Iris pigment epithelial cell (primary cell): Measurements from ENCODE around the gene NES.

Experiments used
- DNase-seq: peaks from one replicate; pipeline ENCODE4 v3.0.0-alpha.2; 2011; ENCODE audit warnings: low read depth

NES gene

GRCh38 chr1:156681196-156681960, 4.2 kb upstream of the NES start:
- no peak for DNase-seq

GRCh38 chr1:156680056-156680455, 2.8 kb upstream of the NES start:
- DNase-seq, result no peak

DNA sequence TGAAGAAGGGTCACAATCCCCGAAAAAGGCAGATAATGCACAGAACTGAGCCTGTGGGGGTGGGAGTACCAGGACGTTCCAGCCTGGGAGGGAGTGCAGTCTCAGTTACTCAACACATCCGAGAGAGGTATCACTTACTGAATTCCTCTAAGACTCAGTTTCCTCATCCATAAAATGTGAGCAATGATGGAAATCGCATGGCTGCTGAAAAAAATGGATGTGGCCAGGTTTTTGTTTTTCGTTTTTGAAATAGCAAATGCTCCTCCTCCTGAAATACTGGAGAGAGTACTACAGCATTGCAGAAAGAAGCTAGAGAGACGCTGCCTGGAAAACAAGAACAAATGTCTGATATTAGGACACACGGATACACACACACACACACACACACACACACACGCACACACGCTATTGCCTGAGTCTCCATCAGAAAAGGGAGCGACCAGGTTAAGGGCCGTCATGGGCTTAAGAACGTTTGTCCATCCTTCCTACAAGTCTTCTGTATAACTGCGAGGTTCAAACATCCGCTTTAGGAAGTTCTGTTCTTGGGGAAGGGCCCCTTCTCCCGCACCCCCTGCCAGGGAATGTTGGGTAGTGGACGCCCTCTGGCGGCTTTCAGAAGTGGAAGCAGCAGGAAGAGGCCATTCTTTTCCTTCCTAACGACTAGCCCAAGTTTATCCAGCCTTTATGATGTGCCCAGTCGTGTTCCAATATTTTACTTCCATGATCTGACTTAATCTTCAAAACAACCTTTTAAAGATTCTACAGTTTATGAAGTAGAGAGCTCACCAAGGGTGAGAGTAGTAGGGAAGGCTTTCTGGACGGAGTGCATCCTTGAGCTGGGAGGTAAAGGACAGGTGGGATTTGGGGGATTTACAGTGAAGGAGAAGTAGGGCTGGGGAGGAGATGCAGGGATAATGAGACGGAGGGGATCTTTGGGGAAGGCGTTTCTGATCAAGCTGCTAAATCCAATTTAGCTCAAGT, 699 bp upstream of the NES start:
- DNase-seq, result peak; percentile 80

DNA sequence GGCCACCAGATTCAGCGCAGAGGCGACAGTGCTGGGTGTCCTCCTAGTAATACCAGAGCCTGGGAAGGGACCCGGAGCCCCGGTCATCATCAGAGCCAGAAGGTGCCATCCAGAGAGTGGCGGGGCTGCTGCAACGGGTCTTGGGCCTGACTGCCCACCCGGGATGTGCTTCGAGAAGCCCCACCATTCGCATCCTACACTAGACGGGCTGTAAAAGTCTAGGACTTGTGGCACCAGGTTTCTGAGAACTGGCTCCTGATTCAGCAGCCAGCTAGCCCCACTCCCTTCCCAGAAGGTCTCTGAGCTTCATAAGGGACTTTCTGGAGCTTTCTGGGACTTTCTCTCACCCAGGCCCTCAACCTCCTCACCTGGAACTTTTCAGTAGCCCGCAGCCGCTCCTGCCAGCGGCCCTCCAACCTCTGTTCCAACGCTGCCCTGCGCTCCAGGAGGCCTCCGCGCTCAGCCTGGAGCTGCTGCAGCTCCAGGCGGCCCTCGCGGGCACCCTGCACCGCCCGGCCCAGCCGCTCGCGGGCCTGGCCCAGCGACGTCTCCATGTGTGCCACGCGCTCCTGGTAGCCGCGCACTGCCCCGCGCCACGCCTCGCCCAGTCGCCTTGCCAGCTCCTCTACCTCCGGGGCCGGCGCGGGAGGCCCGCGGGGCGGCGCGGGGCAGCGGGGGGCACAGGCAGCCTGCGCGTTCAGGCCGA, 940 bp downstream of the NES start:
- peak; percentile 45 for DNase-seq

DNA sequence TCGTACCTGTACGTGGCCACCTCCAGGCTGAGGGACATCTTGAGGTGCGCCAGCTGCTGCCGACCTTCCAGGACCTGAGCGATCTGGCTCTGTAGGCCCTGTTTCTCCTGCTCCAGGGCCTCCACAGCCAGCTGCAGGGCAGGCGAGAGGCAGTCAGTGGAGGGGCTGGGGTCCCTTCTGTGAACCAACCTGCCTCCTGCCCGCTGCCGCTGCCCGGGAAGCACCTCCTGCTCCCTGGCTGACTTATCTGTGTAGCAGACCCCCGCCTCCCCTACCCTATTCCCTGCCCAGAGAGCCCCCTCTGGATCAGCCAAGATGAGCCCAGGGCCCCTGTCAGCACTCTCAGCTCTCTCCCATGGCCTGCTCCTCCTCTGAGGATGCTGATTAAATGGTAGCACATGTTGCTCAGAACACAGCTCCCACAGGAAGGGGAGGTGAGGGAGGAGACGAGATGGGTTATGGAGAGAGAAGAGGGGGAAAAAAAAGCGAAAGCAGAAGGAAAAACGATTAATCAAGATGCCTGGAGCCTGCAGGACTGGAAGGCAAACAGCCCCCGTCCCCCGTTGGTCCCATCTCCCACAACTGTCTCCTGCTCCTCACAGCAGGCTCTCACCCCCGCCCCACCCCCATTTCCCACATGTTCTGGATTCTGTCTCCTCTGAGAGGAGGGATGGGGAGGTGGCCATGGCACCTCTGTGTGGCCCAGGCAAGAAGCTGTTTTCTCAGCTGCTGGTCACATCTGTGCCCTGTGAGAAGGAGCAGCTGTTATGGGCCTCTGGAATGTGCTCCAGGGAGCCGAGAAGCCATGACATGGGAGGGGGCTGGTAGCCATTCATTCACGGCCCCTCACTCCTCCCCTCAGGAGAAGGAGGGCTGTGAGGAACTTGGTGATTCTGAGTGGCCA, 1.7 kb downstream of the NES start:
- DNase-seq, result no peak

- peak; percentile 40 for DNase-seq
Observed at GRCh38 chr1:156673387-156674121, 3.7 kb downstream of the NES start.

GRCh38 chr1:156671804-156672203, 5.4 kb downstream of the NES start:
- DNase-seq, result no peak

GRCh38 chr1:156670791-156671190, 6.4 kb downstream of the NES start:
- DNase-seq, result no peak

DNA sequence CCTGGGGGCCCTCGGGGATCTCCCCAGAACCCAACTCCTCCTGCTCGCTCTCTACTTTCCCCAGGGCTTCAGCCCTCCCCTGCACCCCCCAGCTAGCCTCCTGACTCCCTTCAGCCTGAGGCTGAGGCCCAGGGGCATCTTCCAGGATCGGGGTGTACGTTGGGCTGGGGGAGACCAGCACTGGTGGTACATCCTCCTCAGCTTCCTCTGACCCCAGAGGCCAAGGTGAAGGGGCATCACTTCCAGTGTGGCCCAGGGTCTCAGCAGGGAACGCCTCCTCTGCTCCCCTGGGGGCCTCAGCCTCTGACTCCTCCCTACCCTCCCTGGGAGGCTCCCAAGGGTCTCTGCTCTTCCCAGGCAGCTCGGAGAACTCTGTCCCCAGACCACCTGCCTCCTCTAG, 6.8 kb downstream of the NES start:
- no peak for DNase-seq

- no peak for DNase-seq
Observed at GRCh38 chr1:156669794-156670193, 7.4 kb downstream of the NES start.

GRCh38 chr1:156668801-156669637, 8.2 kb downstream of the NES start:
- DNase-seq, result no peak

- no peak for DNase-seq
Observed at GRCh38 chr1:156667968-156668709, 9.1 kb downstream of the NES start.

DNA sequence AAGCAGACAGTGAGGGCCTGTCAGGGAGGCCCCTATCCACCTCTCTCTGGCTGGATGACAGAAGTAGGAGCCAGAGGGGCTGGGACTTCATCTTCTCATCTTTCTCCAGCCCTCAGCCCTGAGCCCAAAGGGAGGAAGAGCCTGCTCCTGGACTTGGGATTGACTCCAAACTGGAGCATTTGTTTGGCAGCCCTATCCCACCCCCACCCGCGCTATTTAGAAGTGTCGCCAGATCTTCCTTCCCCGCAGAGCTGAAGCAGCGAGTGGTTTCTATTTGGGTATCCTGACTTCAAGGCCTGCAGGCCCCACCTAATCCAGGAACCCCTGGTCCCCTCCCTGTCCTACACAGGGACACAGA, 9.6 kb downstream of the NES start:
- no peak for DNase-seq

- no peak for DNase-seq
Observed at GRCh38 chr1:156666862-156667609, 10.2 kb downstream of the NES start.

DNA sequence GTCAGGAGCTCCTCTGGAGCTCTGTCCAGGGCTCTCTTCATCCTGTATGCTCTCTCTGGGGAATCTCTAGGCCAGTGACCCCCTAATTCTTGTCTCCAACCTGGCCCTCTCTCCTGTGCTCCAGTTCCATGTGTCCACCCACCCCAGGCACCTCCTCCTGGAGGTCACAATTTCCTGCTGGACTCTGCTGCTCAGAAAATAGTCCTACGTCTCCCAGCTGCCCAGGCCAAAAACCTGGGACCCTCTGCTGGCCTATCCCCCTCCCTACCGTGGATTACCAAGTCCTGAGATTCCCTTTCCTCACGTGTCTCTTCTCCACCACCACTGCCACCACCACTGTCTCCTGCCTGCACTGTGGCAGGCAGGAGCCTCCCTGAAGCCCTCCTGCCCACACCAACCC, 11.7 kb downstream of the NES start:
- DNase-seq, result no peak

DNA sequence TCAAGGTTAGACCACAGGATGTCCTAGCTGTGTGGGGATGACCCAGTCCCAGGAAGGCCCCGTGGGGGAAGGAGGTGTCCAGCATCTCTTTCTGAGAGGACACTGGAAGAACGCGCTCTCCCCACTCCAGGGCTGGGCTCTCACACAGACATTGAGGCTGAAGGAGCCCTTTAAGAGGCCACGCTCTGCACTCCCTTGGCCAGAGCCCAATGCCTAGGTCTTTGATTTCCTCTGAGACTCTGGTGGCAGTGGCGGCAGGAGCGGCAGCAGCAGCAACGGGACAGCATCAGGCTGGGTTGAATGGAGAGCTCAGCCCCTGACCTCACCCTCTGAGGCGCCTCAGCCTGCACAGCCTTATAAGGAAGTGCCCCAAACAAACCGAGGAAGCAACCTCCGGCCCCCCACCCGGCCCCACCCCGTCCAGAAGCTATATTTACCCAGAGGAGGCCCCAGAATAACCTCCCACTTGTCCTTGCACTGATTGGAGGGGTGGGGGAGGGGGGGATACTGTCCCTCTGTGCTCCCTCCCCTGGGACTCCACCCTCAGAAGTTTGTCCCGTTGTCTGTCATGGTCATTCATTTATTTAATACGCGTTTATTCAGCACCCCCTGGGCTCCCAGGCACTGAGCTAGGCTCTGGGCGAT, 12.3 kb downstream of the NES start:
- no peak for DNase-seq

DNA sequence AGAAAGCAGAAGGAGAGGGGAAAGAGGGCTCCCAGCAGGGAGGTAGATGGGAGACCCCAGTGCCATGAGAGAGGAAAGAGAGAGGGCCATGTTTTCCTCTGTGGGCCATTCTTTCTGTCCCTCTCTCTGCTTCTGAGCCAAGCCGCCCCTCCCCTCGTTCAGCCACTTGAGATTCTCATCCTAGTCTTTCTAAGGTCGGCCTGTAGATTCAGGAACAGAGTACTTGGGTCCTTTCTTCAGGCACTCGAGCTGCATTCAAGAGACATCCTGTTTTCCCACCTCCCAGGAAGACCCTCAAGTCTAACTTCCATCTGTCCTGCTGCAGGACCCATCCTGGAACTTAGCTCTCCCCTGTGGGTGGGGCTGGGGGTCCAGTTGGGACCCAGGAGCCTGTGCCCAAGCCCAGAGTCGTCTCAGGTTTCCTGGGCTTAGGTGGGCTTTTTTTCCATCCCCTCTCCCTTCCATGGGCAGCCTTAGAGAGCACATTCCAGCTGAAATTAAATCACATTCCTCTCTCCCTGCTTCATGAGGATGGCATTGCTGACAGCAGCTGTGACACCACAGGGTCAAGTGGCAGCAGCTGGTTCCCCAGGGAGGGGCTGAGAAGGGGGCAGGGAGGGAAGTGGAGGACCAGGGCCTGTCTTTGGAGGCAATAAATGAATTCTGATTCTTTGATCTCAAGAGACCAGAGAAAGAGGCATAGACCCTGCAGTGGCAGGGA, 13.0 kb downstream of the NES start:
- DNase-seq, result no peak
